HG02798 (cell line): ENCODE measurements around the gene IRF2BP2.

Source experiments
- ATAC-seq: cut with Tn5 transposase; IDR thresholded peaks from one replicate; pipeline ENCODE4 v1.9.1; 2021; ENCODE audit warnings: mild to moderate bottlenecking; ENCODE audit not compliant: unreplicated experiment, poor library complexity

IRF2BP2 gene

GRCh38 chr1:234585330-234586055, 24.5 kb downstream of the IRF2BP2 start:
- ATAC-seq, result no peak

DNA sequence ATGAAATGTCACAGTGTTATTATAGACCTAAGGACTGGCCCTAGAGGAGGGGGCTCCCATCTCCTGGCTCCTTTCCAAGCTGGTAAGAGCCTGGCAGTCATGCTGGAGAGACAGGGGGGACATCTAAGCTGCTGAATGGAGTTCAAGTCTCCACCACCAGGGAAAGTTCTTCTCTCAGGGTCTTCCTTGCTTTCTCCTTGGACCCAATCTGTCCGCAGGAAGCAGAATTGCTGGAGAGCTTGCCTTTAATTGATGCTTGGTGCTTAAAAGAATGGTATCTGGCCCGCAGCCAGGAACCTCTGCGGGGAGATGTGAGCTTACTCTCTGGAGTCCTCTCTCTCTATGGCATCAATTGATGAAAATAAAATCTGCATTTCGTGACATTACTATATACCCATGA, 25.1 kb downstream of the IRF2BP2 start:
- ATAC-seq, result no peak

- no peak for ATAC-seq
Observed at GRCh38 chr1:234584420-234584805, 25.6 kb downstream of the IRF2BP2 start.

DNA sequence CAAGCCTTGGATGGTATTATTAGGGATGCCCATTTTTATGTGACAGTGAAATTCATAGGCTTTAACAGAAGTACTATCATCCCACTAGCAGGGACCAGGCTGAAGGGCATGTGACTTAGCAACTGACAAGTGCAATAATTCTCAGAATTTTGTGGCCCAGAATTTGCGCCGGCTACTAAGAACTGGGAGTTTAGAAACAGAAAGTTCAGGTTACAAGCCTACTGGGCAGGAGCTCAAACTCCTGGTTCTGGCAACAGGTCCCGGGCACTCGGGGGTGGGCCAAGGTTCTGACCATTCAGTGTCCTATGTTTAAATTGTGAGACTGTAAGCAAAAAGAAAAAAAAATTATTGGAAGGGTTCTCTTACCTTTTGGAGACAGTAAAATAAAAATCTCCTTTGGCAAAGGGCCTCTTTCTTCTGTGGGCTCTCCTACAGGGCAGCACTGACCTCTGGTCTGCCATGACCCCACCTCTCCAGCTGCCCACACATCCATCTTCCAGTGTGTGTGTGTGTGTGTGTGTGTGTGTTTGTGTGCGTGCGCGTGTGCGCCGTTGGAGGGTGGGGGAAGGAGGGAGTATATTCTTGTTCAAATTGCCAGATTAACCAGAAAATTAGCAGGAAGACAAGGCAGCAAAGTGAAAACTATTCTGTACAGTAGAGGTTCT, 26.1 kb downstream of the IRF2BP2 start:
- ATAC-seq, result no peak

DNA sequence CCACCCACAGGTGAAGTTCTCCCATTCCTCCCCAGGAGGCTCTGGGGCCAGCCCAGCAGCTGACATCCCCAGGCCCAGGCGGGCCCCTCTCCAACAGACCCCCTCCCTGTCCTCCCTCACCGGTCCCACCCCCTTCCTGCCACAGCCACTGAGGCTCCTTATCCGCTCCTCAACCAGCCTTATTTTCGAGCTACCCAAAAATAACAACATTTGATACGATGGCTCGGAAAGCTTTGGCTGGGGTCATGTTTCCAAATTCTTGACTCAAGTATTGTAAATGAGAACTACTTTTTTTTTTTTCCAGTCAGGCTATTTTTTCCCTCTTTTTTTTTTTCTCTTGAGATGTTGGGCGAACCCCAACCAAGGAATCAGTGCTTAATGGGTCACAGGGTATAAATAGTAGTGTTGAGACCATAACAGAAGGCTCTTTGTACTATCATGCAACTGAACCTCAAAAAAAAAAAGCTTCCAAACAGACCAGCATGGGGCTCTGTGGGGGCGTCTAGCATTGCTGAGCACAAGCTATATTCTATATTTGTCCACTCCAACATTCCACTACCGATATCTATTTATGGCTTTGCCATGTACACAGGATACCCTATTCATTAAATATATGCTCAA, 27.2 kb downstream of the IRF2BP2 start:
- no peak for ATAC-seq

DNA sequence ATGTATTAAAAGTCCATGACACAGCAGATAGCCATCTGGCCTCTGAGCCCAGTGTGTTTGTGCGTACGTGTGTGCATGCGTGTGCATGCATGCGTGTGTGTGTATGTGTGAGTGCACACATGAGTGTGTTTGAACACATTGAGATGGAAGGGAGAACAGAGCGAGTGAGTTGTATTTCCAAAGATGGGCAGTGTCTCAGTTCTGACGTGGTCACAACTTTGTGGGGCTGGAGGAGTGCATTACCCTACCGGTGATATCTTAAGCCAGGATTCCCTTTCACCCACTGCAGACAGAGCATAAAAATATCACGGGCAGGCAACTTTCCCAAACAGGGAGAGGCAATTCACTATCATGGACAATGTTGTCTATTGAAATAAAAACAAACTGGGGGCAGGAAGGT, 27.8 kb downstream of the IRF2BP2 start:
- ATAC-seq, result no peak

- ATAC-seq, result no peak
Observed at GRCh38 chr1:234581063-234581714, 28.8 kb downstream of the IRF2BP2 start.

DNA sequence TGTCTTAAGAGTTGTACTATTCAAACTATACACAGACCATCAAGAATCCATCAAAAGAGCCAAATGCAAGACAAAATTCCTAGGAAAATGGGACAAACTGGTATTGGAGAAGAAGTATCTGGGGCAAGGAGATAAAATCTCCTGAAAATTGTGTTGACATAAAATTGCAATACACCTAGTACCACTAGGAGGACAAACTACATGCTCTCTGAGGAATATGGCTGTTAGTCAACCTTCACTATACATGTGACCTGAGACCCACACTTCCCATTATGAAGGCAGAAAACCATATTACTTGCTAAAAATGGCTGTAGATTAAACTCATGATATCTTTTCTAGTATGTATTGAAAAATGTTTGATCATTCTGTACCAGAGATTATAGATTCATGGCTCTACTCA, 30.0 kb downstream of the IRF2BP2 start:
- no peak for ATAC-seq

- no peak for ATAC-seq
Observed at GRCh38 chr1:234578735-234579134, 31.2 kb downstream of the IRF2BP2 start.

GRCh38 chr1:234578087-234578486, 31.9 kb downstream of the IRF2BP2 start:
- no peak for ATAC-seq

- ATAC-seq, result no peak
Observed at GRCh38 chr1:234573711-234574299, 36.2 kb downstream of the IRF2BP2 start.

- ATAC-seq, result no peak
Observed at GRCh38 chr1:234572966-234573365, 37.0 kb downstream of the IRF2BP2 start.

DNA sequence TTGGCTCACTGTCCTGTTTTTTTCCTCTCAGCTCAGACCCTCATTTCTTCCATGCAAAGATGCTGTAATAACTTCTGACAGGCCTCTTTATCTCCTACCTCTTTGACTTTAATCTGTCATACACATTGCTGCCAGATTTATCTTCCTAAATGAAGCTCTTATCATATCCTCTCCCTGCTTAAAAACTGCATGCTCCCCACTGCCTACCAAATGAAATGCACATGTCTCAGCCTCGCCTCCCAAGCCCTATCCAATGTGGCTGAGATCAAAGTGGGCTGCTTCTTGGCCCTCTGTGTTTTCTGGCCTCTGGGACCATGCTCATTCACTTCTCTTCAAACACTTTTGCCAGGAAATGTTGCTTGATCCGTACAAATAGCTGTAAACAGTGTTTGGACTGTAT, 38.3 kb downstream of the IRF2BP2 start:
- ATAC-seq, result no peak

GRCh38 chr1:234570329-234571120, 39.5 kb downstream of the IRF2BP2 start:
- ATAC-seq, result no peak

DNA sequence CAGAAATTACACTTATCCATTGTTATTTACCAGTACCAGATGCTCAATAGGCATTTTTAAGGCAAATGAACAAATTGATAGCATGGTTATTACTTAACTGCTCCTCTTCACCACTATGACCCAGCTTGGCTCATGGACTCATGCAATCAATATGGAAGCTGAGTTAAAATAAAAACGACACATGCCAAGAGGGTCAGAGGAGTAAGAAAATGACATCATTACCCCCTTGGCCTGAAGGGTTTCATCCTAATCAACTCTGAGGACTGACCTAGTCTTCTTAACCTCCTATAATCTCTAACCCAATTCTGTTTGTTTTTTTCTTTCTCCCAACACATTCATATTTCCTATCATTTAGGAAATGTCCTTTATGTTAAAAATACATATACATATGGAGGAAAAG, 41.6 kb downstream of the IRF2BP2 start:
- ATAC-seq, result no peak

DNA sequence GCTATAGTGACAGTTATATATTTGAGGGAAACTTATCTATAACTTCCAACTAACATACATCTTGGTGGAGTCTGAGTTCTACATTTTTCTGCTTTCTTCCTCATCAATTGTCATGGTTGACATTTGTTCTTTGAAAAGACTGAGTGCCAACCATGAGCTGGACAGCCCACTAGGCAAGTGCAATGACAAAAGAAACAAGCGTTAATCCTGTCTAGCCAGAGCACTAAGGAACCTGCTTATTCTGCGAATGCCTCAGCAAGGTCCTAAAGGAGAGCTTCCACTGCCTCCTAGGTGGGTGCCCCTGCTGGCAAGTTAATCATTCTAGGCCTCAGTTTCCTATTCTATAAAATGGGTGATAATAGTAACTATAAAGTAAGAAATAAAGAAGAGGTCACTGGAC, 44.8 kb downstream of the IRF2BP2 start:
- no peak for ATAC-seq

DNA sequence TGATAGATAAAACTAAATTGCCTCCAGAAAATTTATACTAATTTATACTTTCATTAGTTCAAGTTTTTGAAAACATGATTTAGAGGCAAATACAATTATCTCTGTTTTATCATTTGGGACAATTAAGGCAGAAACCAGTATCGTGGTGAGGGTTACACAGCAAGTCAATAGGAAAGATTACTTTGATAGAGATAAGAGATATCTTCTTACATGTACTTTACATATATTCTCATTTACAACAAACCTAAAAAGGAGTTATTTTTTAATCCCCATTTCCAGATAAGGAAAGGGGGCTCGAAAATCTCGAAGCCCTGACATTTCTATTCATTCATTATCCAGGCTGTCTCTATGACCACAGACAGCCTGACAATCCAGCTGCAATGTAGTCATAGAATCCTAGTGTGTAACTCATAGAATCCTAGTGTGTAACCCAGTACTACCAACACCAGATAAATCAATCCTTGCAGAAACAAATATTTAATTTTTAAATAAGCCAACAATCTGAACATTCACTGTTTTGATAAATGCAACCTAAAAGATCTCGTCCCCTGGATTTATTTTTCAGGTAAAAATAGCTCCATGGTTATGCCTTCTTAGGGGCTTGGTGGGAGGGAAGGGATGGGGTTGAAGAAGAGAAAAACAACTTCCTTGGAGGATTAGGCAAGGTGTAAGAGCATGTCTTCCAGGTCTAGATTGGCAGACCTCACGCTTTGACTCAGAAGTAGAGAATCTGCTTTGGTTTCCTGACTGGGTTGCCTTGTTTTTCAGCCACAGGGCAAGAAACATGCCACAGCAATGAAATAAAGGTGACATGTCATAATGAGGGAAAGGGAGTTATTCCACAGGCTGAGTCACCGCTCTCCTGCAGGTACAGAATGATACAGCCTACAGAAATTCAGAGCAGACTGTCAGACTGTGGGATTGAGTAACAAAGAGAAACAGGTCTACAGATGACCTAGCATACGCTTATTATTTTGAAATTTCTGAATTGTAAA, 45.6 kb downstream of the IRF2BP2 start:
- ATAC-seq, result no peak

DNA sequence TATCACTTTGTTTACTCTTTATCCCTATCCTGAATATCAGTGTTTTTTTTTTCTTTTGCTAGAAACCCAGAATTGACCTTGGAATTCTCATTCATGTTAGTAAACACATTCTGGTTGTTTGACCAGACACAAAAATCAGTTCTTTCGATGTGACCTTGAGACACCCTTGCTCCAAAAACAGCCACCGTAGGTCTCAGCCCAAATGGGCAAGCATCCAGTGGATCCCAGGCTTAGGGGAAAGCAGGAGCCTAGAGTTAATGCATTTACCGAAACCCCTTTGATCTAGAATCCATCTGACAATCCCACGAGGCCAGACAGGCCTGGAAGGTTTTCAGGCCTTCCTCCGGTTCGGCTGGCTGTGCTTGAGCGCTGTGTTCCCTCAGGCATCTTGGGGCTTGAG, 47.6 kb downstream of the IRF2BP2 start:
- no peak for ATAC-seq

- ATAC-seq, result no peak
Observed at GRCh38 chr1:234561319-234561718, 48.7 kb downstream of the IRF2BP2 start.
